NCI-H524 treated with DMSO at 0.1 percent for 48 hours (cell line): ENCODE measurements around the gene KRTAP2-1.
"Not testable (repeated sequence)": the region's sequence is repeated elsewhere in the genome, so short reads cannot be mapped to it uniquely, and the experiment has no call there.

ENCODE experiments used
- DNase-seq: peaks from one replicate; lab custom pipeline; 2025; lab: John Stamatoyannopoulos, UW

KRTAP2-1 gene, protein sequence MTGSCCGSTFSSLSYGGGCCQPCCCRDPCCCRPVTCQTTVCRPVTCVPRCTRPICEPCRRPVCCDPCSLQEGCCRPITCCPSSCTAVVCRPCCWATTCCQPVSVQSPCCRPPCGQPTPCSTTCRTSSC

DNA sequence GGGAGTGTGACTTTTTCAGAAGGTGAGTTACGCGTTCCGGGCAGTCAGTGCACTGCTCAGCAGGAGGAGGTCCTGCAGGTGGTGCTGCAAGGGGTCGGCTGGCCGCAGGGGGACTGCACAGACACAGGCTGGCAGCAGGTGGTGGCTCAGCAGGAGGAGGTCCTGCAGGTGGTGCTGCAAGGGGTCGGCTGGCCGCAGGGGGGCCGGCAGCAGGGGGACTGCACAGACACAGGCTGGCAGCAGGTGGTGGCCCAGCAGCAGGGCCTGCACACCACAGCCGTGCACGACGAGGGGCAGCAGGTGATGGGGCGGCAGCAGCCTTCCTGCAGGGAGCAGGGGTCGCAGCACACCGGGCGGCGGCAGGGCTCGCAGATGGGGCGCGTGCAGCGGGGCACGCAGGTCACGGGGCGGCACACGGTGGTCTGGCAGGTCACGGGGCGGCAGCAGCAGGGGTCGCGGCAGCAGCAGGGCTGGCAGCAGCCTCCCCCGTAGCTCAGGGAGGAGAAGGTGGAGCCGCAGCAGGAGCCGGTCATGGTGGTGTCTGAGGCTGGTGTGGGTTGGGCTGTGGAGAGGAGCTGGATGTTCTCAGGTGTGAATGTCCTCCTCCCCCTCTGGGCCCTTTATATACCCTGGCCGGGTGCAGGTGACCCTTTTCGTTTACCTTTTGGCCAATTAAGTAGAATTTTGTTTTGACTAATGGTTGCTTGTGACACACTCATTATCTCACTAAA, at the start of gene KRTAP2-1:
Gene KRTAP2-1, minus strand, starts transcription at position 582 of the 731 bp plus-strand sequence. Its CDS starts 49 bp downstream, at position 533.
- not testable (repeated sequence) for DNase-seq

DNA sequence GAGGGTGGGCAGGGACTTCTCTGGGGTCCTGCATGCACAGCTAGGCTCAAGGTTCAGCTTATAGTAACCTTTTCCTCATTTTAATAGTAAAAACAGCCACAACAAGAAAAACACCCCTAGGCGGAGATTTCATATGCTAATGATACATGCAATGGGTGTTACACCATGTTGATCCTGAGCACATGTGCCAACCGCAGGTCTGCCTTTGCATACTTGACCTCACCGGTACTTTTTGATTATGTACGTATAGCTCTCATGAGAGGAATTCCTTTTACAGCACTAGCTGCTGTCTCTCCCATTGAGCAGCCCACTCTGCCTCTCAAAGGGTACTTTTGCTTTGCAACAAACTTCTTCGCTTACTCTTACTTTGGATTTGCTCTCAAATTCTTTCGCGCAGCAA, 48.9 kb upstream of the KRTAP2-1 start:
- no peak for DNase-seq

DNA sequence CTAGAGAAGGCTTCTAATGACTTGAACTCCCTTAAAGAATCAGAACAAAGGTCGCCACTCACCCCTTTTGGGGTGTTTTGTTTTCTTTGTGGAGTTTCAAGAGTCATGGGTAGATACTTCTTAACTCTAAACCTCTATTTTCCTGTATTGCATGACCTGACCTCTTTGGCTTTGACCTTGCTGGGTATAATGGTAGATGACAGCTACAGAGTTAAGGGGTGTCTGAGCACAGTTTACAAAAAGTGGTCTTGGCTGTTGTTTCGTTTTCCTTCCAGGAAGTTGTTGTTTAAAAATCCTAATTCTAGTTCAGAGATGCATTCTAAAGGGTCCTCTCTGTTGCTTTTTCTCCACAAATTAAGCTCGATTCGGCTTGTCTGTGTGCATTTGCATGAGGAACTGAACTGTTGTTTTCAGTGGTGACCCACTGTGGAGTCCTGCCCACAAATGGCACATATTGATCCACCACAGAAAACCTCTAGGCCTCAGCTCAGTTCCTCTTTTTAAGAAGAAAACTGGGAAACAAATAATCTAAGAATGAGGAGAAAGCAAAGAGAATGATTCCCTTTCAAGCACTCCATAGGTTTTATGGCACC, 41.7 kb upstream of the KRTAP2-1 start:
- DNase-seq: not testable (repeated sequence)

DNA sequence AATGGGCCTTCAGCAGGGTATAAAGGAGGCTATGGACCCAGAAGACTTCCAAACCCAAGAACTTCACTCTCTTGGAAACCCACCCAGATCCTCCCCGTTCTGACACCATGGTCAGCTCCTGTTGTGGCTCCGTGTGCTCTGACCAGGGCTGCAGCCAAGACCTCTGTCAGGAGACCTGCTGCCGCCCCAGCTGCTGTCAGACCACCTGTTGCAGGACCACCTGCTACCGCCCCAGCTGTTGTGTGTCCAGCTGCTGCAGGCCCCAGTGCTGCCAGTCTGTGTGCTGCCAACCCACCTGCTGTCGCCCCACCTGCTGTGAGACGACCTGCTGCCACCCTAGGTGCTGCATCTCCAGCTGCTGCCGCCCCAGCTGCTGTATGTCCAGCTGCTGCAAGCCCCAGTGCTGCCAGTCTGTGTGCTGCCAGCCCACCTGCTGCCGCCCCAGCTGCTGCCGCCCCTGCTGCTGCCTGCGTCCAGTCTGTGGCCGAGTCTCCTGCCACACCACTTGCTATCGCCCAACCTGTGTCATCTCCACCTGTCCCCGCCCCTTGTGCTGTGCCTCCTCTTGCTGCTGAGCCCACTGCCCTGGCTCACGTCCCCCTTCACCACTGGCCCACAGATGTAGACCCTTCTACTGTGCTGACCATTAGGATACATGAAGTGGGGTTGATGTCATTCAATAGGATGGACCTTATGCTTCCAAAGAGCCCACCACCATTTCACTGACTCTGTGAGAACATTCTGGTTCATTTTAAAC, 37.2 kb upstream of the KRTAP2-1 start, which contains the start of gene KRTAP4-7:
Gene KRTAP4-7, plus strand, starts transcription at position 51 of the 757 bp plus-strand sequence. Its CDS starts 57 bp downstream, at position 108.
- DNase-seq: not testable (repeated sequence)

DNA sequence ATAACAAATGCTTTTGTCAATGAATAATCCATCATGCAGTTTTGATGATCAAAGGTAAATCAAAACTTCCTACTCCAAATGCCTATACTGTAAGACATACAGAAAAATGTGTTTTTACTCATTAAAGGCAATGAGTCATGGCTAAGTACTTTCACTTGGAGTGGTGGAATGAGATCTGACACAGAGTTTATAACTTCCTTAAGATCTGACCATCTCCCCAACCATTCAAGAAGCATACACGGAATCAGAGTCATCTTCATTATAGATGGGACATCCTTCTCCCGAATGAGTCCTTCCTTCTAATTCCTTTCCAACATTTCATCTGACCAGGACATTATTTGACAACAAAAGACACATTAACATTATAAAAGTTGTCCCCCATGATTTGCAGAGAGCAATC, 36.3 kb upstream of the KRTAP2-1 start:
- DNase-seq: not testable (repeated sequence)

DNA sequence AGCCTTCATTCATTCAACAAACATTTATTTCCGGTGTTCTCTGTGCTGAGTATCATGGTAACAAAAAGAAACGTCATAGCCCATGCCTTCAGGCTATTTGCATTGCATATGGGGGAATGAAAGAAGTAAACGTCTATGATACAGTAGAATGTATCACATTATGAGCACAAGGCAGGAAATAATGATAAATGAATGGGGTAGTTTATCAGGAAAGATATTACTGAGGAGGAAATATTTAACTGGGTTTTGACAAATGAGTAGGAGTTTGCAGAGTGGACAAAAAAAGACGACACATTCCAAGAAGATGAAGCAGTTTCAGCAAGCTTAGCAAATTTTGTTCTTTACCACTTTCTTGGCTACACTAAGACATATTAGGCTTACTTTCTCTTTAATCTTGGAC, 35.5 kb upstream of the KRTAP2-1 start:
- no peak for DNase-seq

DNA sequence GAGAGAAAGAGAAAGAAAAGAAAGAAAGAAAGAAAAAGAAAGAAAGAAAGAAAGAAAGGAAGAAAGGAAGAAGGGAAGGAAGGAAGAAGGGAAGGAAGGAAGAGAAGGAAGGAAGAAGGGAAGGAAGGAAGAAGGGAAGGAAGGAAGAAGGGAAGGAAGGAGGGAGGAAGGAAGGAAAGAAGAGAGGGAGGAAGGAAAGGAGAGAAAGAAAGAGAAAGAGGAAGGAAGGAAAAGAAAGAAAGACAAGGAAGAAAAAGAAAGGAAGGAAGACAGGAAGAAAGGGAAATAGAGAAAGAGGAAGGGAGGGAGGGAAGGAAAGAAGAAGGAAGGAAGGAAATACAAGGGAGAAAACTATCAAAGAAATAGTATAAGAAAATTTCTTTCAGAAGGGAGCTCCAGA, 29.7 kb upstream of the KRTAP2-1 start:
- no peak for DNase-seq

DNA sequence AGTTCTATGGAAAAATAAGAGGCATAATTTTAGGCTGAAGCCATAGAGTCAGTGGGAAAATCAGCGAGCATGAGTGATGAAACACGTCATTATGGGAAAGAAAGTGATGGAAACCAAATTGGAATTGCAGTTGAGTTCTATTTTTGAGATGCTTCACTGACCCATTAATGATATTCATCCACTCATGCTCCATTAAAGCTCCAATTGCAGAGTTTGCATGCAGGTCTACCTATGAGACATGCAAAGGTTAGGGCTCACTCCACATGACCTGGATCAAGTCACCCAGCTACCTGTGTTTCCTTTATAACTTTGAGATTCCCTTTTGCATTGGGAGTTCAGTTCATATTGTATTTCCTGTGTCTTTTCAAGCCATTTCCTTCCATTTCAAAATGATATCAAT, 26.6 kb upstream of the KRTAP2-1 start:
- no peak for DNase-seq

DNA sequence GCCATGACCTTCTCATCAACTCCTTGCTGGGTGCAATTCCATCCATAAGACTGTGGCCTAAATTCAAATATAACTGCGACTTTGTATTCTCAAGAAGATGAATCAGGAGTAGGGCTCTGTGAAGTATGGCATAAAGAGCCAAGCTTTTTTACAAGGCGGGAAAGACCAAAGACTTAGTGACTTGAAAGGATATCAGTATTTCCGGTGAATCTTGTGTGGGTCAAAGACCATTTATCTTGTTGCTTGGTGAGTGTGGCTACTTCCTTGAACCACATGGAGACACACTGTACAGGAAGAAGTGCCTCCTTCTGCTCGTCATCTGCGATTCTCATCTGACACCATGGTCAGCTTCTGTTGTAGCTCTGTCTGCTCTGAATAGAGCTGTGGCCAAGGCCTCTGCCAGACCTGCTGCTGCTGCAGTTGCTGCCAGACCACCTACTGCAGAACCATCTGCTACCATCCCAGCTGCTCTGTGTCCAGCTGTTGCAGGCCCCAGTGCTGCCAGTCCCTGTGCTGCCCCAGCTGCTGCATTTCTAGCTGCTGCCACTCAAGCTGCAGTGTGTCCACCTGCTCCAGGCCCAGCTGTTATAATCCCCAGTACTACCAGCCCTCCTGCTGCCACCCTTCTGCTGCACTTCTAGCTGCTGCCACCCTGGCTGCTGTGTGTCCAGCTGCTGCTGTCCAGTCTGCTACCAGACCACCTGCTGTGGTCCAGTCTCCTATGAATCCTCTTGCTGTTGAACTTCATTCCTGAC, 24.7 kb upstream of the KRTAP2-1 start:
- no peak for DNase-seq

DNA sequence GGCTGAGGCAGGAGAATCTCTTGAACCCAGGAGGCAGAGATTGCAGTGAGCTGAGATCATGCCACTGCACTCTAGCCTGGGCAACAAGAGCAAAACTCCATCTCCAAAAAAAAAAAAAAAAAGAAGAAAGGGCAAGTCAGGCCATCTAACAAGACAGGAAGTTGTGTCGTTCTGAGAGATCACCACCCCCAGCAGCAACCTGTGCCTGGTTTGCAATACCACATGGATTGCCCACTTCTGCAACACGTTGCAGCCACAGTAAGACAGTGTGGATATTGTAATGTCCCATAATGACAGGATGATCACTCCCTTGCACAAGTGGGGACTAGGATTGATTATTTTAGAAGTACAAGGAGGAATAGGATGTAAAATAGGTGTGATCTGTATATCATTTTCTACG, 21.9 kb upstream of the KRTAP2-1 start:
- no peak for DNase-seq

DNA sequence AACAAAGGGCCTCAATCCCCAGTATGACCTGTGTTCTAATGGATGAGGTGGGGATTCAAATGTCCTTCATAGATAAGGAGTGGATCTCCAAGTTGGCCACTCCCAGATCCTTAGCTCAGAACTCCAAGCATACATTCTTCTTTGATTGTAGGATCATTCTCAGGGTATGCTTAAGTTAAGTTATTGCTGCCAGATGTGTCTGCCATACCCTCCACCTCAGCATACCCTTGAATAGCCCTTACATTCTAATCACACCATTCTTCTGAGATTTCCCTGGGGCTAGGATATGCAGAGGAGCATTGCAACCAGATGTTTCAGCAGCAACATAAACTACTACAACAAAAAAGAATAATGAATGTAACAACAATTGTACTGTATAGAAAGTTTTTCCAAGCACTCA, 20.2 kb upstream of the KRTAP2-1 start:
- no peak for DNase-seq

DNA sequence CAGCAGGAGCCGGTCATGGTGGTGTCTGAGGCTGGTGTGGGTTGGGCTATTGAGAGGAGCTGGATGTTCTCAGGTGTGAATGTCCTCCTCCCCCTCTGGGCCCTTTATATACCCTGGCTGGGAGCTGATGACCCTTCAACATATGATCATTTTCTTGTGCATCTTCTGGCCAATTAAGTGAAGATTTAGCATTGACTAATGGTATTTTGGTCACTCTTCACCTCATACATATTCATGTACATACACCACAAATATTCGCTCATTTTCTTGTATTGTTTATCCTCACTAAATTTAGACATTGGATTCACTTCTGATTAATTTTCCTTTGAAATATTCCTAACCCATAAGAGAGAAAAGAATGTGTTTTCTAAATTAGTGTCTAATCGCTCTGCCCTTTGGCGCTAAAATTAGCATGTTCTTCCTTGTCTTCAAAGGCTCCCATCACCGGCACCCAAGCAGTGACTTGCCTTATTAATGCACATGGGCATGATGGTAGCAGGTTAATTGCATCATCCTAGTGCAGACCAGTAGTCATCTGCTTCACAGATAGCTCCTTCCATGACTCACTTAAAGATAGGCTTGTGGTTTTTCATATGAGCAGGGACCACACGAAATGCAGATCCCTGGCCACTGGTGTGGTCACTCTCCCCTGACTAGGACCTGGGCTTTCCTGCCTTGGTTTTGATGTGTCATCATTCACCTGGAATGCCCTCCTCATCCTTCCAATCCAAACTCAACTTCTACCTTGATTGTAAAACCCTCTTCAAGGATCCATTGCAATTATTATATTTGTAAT, 18.9 kb upstream of the KRTAP2-1 start, which contains the start of gene KRTAP2-4:
Gene KRTAP2-4, minus strand, starts transcription at position 51 of the 796 bp plus-strand sequence. Its CDS starts 34 bp downstream, at position 17.
- no peak for DNase-seq

DNA sequence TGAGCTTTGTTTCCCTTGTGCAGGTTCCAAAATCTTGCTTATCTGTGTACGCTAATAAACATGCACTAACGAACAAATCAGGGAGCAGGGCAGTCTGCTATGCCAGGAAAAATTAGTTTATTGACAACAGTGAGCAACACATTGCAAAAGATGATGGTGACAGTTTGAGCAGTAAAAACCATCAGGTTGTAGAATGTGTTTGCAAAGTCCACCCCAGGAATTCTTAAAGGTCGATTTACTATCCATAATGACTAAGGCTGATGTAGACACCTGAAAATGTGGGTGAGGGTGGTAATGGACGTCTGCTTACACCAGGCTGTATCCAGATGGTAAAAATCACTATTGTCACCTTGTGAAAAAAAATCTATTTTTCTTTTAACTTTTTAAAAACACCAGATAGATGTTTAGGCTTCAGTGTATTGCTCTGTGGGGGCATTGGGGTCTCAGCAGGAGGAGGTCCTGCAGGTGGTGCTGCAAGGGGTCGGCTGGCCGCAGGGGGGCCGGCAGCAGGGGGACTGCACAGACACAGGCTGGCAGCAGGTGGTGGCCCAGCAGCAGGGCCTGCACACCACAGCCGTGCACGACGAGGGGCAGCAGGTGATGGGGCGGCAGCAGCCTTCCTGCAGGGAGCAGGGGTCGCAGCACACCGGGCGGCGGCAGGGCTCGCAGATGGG, 18.0 kb upstream of the KRTAP2-1 start:
- DNase-seq: not testable (repeated sequence)

DNA sequence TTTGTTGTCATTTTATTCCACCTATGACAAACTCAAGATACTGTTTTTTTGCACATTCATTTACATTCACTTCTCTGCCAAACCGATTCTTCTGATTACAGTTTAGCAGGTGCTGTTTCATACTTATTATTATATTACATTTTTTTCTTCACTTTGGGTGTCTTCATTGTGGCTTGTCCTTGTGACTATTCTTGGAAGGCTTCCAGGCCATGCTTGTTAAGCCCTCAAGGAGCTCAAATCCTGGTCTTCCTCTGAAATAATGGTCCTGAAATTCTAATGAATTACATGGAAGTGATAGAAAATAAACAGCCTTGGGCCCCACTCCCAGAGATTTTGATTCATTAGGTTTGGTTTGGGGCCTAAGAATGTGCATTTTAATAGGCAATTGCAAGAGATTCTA, 17.2 kb upstream of the KRTAP2-1 start:
- DNase-seq: no peak

DNA sequence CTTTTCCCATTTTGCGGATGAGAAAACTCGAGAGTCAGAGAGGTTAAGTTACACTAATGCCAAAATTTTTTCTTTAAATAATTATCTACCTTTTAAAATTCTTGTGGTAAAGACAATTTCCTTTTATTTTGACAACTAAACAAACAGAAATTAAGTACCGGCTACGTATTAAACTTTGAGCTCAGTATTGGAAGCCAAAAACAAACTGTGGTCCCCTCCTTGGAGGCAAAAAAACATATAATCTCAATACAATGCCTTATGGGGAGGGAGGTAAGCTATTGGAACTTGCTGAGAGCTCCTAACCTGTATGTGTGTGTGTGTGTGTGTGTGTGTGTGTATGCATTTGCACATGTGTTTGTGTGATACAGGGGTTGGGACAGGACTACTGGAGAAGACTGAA, 16.3 kb upstream of the KRTAP2-1 start:
- DNase-seq: no peak

DNA sequence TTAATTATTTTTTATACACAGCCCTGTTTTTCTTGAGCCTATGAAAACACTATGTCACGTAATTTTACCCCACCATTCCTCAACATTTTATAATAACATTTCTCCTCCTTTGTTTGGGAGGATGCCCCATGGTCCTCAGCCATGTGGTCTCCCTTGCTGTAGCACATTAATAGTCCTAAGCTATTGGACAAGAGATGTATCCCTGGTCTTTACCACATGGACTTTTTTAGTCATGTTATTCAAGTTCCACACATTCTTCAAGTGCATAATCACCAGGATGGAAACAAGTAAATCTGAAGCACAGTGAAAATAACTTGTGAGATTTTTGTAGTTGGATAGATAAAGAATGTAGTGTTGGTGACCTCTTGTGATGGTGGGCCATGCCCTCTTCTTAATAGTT, 14.8 kb upstream of the KRTAP2-1 start:
- no peak for DNase-seq

DNA sequence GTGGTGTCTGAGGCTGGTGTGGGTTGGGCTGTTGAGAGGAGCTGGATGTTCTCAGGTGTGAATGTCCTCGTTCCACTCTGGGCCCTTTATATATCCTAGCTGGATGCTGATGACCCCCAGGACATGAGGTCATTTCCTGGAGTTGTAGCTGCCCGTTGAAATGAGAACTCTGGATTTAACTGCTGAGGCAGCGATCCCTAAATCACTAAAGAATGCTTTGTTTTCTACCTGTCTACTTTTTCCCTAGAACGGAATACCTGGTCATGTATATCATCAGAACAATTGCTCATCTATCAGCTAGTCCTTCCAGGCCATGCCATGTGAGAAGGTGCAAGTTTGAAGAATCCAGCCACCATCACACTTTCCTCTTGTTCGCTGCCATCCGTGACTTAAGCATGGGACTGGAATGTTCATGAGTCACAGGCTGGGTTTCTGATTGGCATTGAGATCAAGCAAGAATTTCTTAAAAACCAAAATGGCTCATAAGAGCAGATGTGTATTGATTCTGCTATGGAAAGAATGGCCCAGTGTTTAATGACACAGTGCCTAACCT, 13.0 kb upstream of the KRTAP2-1 start, which contains the start of gene KRTAP2-3:
Gene KRTAP2-3, minus strand, starts transcription at position 63 of the 553 bp plus-strand sequence. CDS start 64 bp downstream, outside the sequence.
- no peak for DNase-seq

DNA sequence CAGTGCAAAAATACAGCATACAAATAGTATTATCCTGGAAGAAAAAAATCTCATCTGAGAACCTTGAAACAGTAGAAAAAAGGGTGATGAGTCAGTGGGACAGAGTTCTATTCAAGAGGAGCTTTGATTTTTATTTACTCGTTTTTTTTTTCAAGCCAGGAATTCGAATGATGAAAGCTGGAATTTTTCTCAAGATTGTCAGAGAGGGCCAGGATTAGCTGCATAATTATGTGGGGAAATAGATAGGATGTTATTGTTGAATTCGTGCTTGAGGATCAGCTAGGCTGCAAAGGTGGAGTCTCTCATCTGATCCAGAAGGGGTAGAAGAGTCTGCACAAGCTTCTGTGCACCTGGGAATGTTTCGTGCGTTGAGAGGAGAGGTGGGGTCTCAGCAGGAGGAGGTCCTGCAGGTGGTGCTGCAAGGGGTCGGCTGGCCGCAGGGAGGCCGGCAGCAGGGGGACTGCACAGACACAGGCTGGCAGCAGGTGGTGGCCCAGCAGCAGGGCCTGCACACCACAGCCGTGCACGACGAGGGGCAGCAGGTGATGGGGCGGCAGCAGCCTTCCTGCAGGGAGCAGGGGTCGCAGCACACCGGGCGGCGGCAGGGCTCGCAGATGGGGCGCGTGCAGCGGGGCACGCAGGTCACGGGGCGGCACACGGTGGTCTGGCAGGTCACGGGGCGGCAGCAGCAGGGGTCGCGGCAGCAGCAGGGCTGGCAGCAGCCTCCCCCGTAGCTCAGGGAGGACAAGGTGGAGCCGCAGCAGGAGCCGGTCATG, 12.3 kb upstream of the KRTAP2-1 start:
- DNase-seq: not testable (repeated sequence)

DNA sequence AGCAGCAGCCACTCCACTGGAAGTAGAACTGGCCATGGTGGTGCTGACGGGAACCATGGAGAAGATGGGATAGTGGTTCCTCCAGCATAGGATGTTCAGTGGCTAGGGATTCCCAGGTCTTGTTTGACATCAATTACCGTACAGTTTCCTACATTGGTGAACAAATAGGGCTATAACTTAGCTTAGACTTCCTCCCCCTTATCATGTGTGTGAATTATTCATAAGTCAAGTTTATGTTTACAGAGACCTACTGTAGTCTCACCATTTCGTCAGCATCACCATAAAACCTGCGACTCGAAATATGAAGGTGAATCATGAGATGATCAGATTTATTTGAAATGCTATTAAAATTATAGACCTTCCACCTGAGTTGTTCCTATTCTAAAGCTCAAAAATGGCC, 11.6 kb upstream of the KRTAP2-1 start:
- DNase-seq: no peak
